Ovary (tissue), 9 donors: Measurements from ENCODE around the gene TSHZ2. TPM values are rescaled to one million over a fixed set of nuclear protein-coding genes. Genes with fewer than 3 reads are reported as not detected.

Experiments used
- DNase-seq, 5 donors: peaks; one replicate each; pipeline ENCODE4 v3.0.0-alpha.2; 2019 to 2020
- H3K27ac ChIP-seq, 2 donors: fragments of 200-600 bp; one replicate each; pipeline versions ENCODE4 v1.5.1 to v1.8.0; 2019 to 2022
- H3K27me3 ChIP-seq: fragments of 200-600 bp; one replicate; pipeline ENCODE4 v1.8.0; 2022
- H3K36me3 ChIP-seq: fragments of 200-600 bp; sonication (generic); one replicate; pipeline ENCODE4 v1.5.1; 2019
- H3K4me1 ChIP-seq: one replicate; pipeline ENCODE4 v1.8.1; 2013; ENCODE audit warnings: mild to moderate bottlenecking, moderate library complexity; ENCODE audit not compliant: insufficient read depth
- H3K4me3 ChIP-seq: fragments of 200-600 bp; sonication (generic); one replicate; pipeline ENCODE4 v1.5.1; 2017
- H3K9me3 ChIP-seq, 2 donors: fragments of 200-600 bp in 1 of 2; sonication (generic) in 1 of 2; one replicate each; pipeline versions ENCODE4 v1.5.1 to v1.8.1; 2013 to 2019; ENCODE audit warnings: mild to moderate bottlenecking in 1 of 2, moderate library complexity in 1 of 2
- CTCF ChIP-seq, 3 donors: fragments of 450-650 bp in 2 of 3; fragments of 200-600 bp in 1 of 3; IDR thresholded peaks; one replicate each; pipeline versions ENCODE4 v1.5.1 to v1.8.0; 2016 to 2022; ENCODE audit warnings: antibody characterized with exemption in 3 of 3, mild to moderate bottlenecking in 1 of 3
- EP300 ChIP-seq: sonication (generic); formaldehyde crosslinking; IDR thresholded peaks from one replicate; pipeline ENCODE4 v1.6.1; 2017; ENCODE audit warnings: antibody characterized with exemption
- POLR2A ChIP-seq: fragments of 450-650 bp; IDR thresholded peaks from one replicate; pipeline ENCODE4 v1.6.1; 2017; ENCODE audit warnings: antibody characterized with exemption, mild to moderate bottlenecking, moderate library complexity
- WGBS, 3 donors: extraction: QIAGEN DNeasy Blood & Tissue Kit in 1 of 3; methylation state at CpG; one replicate each; pipeline versions ENCODE4 v1.1.5 to v1.1.7; 2013 to 2017; 5-methylcytosine and 5-hydroxymethylcytosine counted together
- intact Hi-C, 4 donors: fragments of 100-400 bp; cut with DNase I; formaldehyde crosslinking; loops; one replicate each; pipeline versions ENCODE4 v1.11.0 to v1.15.1; 2022 to 2023
- polyA plus RNA-seq, 2 donors: library from polyadenylated mRNA; stranded (reverse); fragments of 200-250 nt in 1 of 2; fragments of 350-450 nt in 1 of 2; fragmentation: Illumina TruSeq in 1 of 2; extraction: RNeasy Lipid Tissue Mini Kit (QIAGEN cat#74804) in 1 of 2; gene quantifications; one replicate each; pipeline ENCODE4 v1.2.3, GENCODE V29; 2013 to 2014
- total RNA-seq, 7 donors: library from RNA; depleted of rRNA in 2 of 7; stranded (reverse); fragments of >200 nt in 2 of 7; fragmentation: NEBNext Ultra II Directional in 3 of 7; extraction: Animal tissue kit (Norgen Biotek cat#: 25700) in 3 of 7; gene quantifications; one replicate each; pipeline versions ENCODE4 v1.1.0 to v1.2.4, GENCODE V29; 2016 to 2023
- donor health status: DM: no; HTN: no; CAD: no; lungs with moderate emphysema.
- donor health status: DM: no; HTN: no; CAD: no.
- donor health status: Bipolar disorder and iron deficiency.
- donor health status: DM: yes; HTN: yes; CAD: no.
- donor health status: DM: no; HTN: no; CAD: no.
- donor health status: DM: yes; HTN: yes; CAD: no.

TSHZ2 gene
- total and polyA plus RNA-seq, 9 donors: 18.2 to 113 (median 40.2) TPM

- Histone ChIP-seq H3K27me3 (no peaks in the 10 kb centered on the region), H3K4me1 (no peaks in the 10 kb centered on the region), H3K4me3 (no peak overlapping the region), H3K27ac (no peak overlapping the region), H3K9me3 (no peaks in the 10 kb centered on the region), H3K36me3 (no peaks in the 10 kb centered on the region)
- intact Hi-C loops: no loop called here
- WGBS, 3 donors: 81 to 86% (median 84%) methylated on average over 2 of the region's 2 CpGs
- TF ChIP-seq CTCF (IDR thresholded peaks at IDR 0.05) (no peak), EP300 (no peak), POLR2A (no peak)
- no peak for DNase-seq
Measured at GRCh38 chr20:52945862-52946522, 26.2 kb upstream of the TSHZ2 start.

- no peaks in the 10 kb centered on the region for H3K36me3 ChIP-seq
- no peaks in the 10 kb centered on the region for H3K27me3 ChIP-seq
- H3K9me3 ChIP-seq: no peaks in the 10 kb centered on the region
- intact Hi-C loops: no loop called here
- H3K27ac ChIP-seq: no peak overlapping the region
- WGBS, 3 donors: 88 to 93% (median 92%) methylated on average over 1 of the region's 1 CpG
- H3K4me3 ChIP-seq: no peak overlapping the region
- no peaks in the 10 kb centered on the region for H3K4me1 ChIP-seq
- TF ChIP-seq CTCF (IDR thresholded peaks at IDR 0.05) (no peak), POLR2A (no peak), EP300 (no peak)
- DNase-seq: no peak
Measured at GRCh38 chr20:52948491-52948890, 23.7 kb upstream of the TSHZ2 start.

- no peak for DNase-seq
- Histone ChIP-seq H3K9me3 (no peaks in the 10 kb centered on the region), H3K27ac (no peak overlapping the region), H3K4me1 (no peaks in the 10 kb centered on the region), H3K4me3 (no peak overlapping the region), H3K36me3 (no peaks in the 10 kb centered on the region), H3K27me3 (no peaks in the 10 kb centered on the region)
- 79 to 83% (median 80%) methylated on average over 1 of the region's 1 CpG for WGBS, 3 donors
- intact Hi-C loops: no loop called here
- no peak for TF ChIP-seq CTCF (IDR thresholded peaks at IDR 0.05)
- TF ChIP-seq POLR2A: no peak
- no peak for TF ChIP-seq EP300
Measured at GRCh38 chr20:52953020-52953419, 19.1 kb upstream of the TSHZ2 start.

GRCh38 chr20:52954849-52955248, 17.3 kb upstream of the TSHZ2 start:
- Histone ChIP-seq H3K27ac (no peak overlapping the region), H3K27me3 (no peaks in the 10 kb centered on the region), H3K4me3 (no peak overlapping the region), H3K9me3 (no peaks in the 10 kb centered on the region), H3K36me3 (no peaks in the 10 kb centered on the region), H3K4me1 (no peaks in the 10 kb centered on the region)
- intact Hi-C loops: no loop called here
- 88 to 89% (median 88%) methylated on average over 6 of the region's 6 CpGs for whole genome bisulfite sequencing, 3 donors
- no peak for DNase-seq
- TF ChIP-seq POLR2A (no peak), EP300 (no peak), CTCF (IDR thresholded peaks at IDR 0.05) (no peak)
